HG03066 (cell line): ENCODE measurements around the gene PSME1.

Experiments used
- ATAC-seq: cut with Tn5 transposase; IDR thresholded peaks from one replicate; pipeline ENCODE4 v1.9.1; 2021; ENCODE audit warnings: low read depth; ENCODE audit not compliant: unreplicated experiment

PSME1 gene

GRCh38 chr14:24135834-24136683 lies at the start of gene PSME1:
PSME1 (plus strand) TSS chr14:24136194; CDS start chr14:24136263, 69 bp downstream.
- peak; percentile 85 for ATAC-seq

DNA sequence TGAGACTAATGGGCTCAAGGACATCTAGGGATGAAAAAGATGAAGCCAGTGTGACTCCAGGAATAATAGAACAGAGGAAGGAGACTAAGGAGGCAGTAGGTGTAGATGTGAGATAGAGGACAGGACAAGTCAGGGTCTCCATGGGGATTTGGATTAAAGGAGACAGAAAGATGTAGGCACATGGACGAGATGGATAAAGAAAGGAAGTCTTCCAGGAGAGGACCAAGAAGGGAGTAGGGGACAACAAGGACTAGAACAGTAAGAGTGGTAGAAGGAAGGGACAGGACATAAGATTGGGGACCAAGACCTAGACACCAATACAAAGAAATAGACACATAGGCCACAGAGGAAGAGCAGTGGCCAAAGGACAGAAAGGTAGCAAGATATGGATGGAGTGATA lies 49.0 kb upstream of the PSME1 start:
- no peak for ATAC-seq

DNA sequence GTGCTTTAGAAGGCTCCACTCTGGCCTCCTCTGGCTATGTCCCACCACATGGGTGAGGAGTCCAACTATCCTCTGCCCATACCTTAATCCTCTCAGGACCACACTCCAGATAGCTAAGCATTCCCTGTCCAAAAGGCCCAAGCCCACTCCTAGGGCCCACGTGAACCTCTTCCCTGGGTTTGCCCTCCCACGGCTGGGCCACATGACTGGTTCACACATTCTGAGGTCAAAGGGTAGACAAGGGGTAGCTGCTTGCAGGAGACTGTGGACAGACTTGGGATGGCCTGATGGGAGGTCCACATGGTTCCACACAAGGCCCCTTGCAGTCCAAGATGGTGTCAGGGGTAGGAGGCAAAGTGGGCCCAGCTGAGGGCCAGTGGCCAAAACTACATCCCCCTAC lies 47.9 kb upstream of the PSME1 start:
- ATAC-seq, result no peak

DNA sequence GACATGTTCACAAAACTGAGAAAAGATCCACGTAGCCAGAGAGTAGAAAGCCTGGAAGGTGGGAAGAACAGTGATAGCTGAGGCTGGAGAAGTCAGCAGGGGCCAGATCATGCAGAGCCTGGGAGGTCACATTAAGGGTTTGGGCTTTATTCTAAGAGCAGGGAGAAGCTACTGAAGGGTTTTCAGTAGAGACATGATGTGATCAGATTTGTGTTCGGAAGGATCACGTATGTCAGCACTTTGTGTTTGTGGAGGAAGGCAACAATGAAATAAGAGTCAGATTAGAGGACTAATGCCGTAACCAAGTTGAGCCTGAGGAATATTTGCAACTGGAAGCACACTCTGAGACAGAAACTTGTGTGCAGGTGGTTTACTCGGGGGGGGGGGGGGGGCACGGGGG lies 46.1 kb upstream of the PSME1 start:
- ATAC-seq, result no peak

DNA sequence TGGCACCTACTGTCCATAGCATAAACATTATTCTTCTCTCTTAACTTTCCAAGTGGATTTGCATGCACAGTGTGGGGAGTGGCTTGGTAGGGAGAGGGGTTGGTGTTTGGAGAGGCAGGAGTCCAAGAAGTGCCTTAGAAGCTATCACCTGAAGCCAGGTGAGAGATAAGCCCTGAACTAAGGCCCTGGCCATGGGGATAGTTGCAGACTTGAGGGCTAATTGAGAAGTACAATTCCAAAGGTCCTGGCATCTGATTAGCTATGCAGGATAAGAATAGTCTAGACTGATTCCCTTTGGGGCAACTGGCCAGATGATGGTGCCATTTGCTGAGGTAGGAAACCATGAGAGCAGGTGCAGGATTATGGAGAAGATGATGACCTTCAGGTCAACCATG lies 43.9 kb upstream of the PSME1 start:
- no peak for ATAC-seq

DNA sequence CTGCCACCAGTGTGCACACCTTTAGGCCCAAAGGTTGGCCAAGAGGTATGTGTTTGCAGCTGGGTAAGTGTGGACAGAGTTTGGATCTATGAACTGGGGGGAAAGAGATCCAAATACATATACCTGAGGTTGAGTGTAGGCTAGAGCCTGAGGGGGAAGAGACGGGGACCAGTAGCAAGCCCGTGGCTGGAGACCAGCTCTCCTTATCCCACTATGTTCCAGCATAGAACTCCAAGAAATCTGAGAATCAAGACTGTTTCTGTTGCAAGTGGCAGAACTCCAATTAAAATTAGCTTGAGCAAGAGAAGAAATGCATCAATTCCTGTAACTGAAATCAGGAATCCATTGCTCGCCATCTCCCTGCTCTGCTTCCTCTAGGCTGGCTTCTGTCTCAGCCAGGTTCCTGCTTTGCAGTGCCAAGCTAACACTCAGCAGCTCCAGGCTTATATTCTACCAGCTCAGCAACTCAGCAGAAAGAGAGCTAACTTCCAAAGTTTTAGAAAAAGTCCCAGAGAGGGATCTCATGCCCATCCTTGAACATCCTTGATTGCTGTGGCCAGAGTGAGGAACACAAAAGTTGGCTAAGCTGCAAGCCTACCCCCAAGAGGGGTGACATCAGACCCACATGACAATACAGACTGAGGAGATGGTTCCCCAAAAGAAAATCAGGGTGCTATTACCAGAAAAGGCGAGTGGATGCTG lies 43.3 kb upstream of the PSME1 start:
- no peak for ATAC-seq

GRCh38 chr14:24093207-24093900 lies 42.6 kb upstream of the PSME1 start:
- no peak for ATAC-seq

GRCh38 chr14:24093901-24094840 lies 41.8 kb upstream of the PSME1 start, which contains the start of gene PCK2:
PCK2 (plus strand) TSS chr14:24094311; CDS start chr14:24094406, 95 bp downstream.
- peak; percentile 39 for ATAC-seq

DNA sequence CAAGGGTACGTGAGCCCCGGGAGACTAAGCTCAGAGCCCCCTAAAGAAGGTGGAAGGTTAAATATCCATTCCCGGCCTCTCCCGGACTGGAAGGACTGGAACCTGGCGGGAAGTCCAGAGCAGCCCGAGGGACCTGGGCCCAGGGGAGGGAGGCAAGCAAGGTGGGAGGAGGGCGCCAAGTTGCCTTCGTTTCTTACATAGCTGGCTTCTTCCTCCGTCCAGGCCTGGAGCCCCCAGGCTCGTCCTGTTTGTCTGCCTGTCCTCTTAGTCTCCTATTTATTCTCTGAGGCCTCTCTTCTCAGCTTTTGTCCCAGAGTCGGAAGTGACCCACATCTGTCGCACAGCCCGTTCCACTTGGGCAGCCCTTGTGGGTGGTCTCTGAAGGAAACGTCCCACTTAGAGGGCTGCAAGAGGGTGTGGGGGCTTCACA lies 41.1 kb upstream of the PSME1 start:
- peak; percentile 6 for ATAC-seq

DNA sequence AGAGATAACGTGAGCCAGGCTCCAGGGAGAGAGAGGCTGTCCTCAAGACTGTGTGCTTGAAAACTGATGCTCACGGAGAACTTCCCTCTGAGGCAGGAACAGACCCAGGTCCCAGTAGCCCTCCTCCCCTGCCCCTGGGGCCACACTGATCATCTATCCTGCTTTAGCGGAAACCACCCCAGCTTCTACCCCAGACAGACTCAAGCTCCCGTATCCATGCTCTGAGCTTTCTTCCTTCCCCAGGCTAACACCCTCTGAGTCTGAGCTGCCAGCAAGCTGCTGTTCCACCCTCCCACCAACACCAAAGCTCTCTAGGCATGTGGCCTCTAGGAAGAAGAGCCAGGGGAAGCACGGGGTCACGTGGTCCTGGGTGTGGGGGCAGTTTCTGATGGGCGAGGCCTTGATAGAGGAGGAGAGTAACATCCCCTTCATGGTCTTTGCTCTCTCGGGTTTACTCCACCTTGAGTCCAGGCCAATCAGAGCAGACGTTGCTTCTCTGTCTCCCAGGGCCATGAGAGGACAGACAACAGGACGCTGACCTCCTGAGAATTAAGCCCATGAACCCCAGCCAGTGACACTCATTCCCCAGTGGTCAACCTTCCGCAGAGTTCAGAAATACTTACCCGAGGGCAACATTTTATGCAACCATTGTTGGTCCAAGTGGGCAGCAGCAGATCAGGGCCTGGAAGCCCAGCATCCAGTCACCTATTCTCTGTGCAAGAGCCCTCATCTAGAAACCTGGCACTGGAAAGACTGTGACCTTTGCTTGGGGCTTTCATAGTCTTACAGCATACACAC lies 40.5 kb upstream of the PSME1 start:
- ATAC-seq, result peak; percentile 76

GRCh38 chr14:24096545-24097181 lies 39.3 kb upstream of the PSME1 start:
- no peak for ATAC-seq

GRCh38 chr14:24098229-24098926 lies 37.6 kb upstream of the PSME1 start:
- ATAC-seq, result no peak

GRCh38 chr14:24098927-24099813 lies 36.8 kb upstream of the PSME1 start:
- no peak for ATAC-seq

DNA sequence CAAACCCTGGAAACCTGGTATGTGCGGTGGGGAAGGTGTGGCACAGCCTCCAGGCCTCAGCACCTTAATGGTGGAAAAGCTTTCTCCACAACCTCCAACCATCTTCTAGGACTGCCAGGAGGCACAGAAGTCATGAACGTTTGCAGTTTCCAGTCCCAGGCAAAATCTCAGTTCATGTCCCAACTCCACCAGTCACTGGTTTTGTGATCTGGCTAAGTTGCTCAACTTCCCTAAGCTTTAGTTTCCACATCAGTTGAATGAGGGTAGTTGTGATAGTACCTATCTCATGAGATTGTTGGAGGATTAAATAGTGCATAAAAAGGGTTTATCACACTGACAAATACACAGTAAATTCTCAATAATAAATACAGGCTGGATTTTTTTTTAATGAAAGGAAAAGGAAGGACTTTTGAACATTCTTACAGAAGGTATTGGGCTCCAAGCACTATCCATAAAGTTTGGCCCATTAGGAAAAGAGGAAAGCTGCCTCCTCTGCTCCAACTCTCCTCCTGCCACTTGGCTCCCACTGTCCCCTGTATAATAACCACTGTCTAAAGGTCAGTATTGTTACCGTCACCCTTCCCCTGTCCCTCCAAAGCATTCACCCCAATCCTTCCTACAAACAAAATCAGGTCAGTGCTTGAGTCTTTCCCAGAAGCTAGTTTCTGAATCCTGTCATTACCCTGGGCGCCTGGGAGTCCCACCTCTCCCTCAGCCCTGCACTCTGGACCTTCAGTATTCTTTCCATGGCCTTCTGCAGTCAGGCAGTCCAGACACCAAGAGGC lies 35.6 kb upstream of the PSME1 start:
- ATAC-seq, result no peak

- ATAC-seq, result no peak
Measured at GRCh38 chr14:24100982-24101494, 35.0 kb upstream of the PSME1 start.

DNA sequence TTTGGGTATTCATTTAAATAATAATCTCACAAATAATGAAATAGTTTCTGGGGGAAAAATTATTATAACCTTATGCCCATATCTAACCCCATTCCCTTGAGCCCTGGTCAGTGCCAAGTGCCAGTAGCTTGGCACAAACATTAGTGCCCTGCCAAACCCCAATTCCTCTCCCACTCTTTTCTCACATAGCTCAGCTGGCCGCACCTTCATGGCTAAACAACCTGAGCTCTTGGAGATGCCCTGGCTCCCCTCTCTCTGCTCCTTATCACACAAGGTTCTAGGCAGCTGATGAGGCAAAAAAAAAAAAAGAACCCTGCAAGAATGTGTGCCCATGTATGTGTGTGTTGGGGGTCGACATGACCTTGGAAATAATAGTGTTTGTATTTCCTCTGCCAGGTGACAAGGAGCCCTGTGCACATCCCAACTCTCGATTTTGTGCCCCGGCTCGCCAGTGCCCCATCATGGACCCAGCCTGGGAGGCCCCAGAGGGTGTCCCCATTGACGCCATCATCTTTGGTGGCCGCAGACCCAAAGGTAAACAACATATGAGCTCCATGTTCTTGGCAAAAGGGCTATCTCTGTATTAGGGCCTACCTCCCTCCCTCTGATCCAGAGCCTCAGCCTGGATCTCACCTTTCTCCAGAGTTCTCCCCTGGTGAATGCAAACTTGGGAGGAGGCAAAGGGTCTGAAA lies 33.5 kb upstream of the PSME1 start:
- no peak for ATAC-seq
